Mononuclear cell (primary cell): ENCODE measurements around the gene ZBTB6. TPM values are rescaled to one million over a fixed set of nuclear protein-coding genes. Genes with fewer than 3 reads are reported as not detected.
"Not testable (repeated sequence)": the region's sequence is repeated elsewhere in the genome, so short reads cannot be mapped to it uniquely, and the experiment has no call there.

Source experiments
- H3K27me3 ChIP-seq: 2 replicates; pipeline ENCODE4 v1.6.0; 2011; ENCODE audit warnings: low read length, control low read depth; ENCODE audit not compliant: insufficient read depth
- H3K4me1 ChIP-seq: 2 replicates; pipeline ENCODE4 v1.5.1; 2011; ENCODE audit warnings: mild to moderate bottlenecking, low read length, control low read depth; ENCODE audit not compliant: insufficient read depth
- H3K4me3 ChIP-seq: 2 replicates; pipeline ENCODE4 v1.5.1; 2011; ENCODE audit warnings: mild to moderate bottlenecking, low read length, moderate library complexity
- H3K9me3 ChIP-seq: 2 replicates; pipeline ENCODE4 v1.5.1; 2011; ENCODE audit warnings: low read depth, mild to moderate bottlenecking, control low read depth, low read length
- total RNA-seq: library from RNA; depleted of rRNA; stranded (reverse); fragments of >200 nt; gene quantifications from one replicate; pipeline ENCODE4 v1.2.3, GENCODE V29; 2012

The ZBTB6 gene
- total RNA-seq, 1 donor: 11.2 TPM

- H3K4me3 ChIP-seq: no peak overlapping the region
- H3K4me1 ChIP-seq: peaks cover 14% of the 10 kb centered on the region
- no peaks in the 10 kb centered on the region for H3K27me3 ChIP-seq
- no peaks in the 10 kb centered on the region for H3K9me3 ChIP-seq
These were observed 15.2 kb downstream of the ZBTB6 start for GRCh38 chr9:122897969-122898368.

GRCh38 chr9:122888480-122888879 lies 24.6 kb downstream of the ZBTB6 start:
- no peak overlapping the region for H3K4me3 ChIP-seq
- no peaks in the 10 kb centered on the region for H3K9me3 ChIP-seq
- H3K4me1 ChIP-seq: no peaks in the 10 kb centered on the region

GRCh38 chr9:122883125-122883524 lies 30.0 kb downstream of the ZBTB6 start:
- Histone ChIP-seq H3K4me3 (no peak overlapping the region), H3K9me3 (no peaks in the 10 kb centered on the region), H3K27me3 (no peaks in the 10 kb centered on the region), H3K4me1 (no peaks in the 10 kb centered on the region)

More at GRCh38 chr9:122888480-122888879, 24.6 kb downstream of the ZBTB6 start:
- H3K27me3 ChIP-seq: no peaks in the 10 kb centered on the region

GRCh38 chr9:122879443-122879842 lies 33.7 kb downstream of the ZBTB6 start:
- H3K9me3 ChIP-seq: no peaks in the 10 kb centered on the region
- no peaks in the 10 kb centered on the region for H3K4me1 ChIP-seq
- no peak overlapping the region for H3K4me3 ChIP-seq
- no peaks in the 10 kb centered on the region for H3K27me3 ChIP-seq

- Histone ChIP-seq H3K4me1 (no peaks in the 10 kb centered on the region), H3K4me3 (no peak overlapping the region), H3K27me3 (no peaks in the 10 kb centered on the region), H3K9me3 (no peaks in the 10 kb centered on the region)
These were observed 37.6 kb downstream of the ZBTB6 start for GRCh38 chr9:122875523-122875922.

GRCh38 chr9:122867276-122867675 lies 45.8 kb downstream of the ZBTB6 start:
- not testable (repeated sequence) for H3K4me1 ChIP-seq, H3K27me3 ChIP-seq, H3K9me3 ChIP-seq, H3K4me3 ChIP-seq

GRCh38 chr9:122866079-122866478 lies 47.0 kb downstream of the ZBTB6 start:
- H3K9me3 ChIP-seq: no peaks in the 10 kb centered on the region
- no peak overlapping the region for H3K4me3 ChIP-seq
- no peaks in the 10 kb centered on the region for H3K27me3 ChIP-seq
- no peaks in the 10 kb centered on the region for H3K4me1 ChIP-seq

- no peaks in the 10 kb centered on the region for H3K9me3 ChIP-seq
- no peak overlapping the region for H3K4me3 ChIP-seq
- no peaks in the 10 kb centered on the region for H3K27me3 ChIP-seq
- no peaks in the 10 kb centered on the region for H3K4me1 ChIP-seq
These were observed 47.8 kb downstream of the ZBTB6 start for GRCh38 chr9:122865300-122865699.

- Histone ChIP-seq H3K27me3 (no peaks in the 10 kb centered on the region), H3K4me3 (no peak overlapping the region), H3K4me1 (no peaks in the 10 kb centered on the region), H3K9me3 (no peaks in the 10 kb centered on the region)
These were observed 49.7 kb downstream of the ZBTB6 start for GRCh38 chr9:122863407-122863806.

GRCh38 chr9:122860319-122861142 lies 52.6 kb downstream of the ZBTB6 start:
- no peak overlapping the region for H3K4me3 ChIP-seq
- H3K9me3 ChIP-seq: no peaks in the 10 kb centered on the region
- no peaks in the 10 kb centered on the region for H3K4me1 ChIP-seq
- H3K27me3 ChIP-seq: no peaks in the 10 kb centered on the region

Other genes with a start within 250 kb of the ZBTB6 start
- gene OR1L3, start 238.2 kb downstream of the ZBTB6 start, total RNA-seq: not detected
- gene OR1L4, start 189.3 kb downstream of the ZBTB6 start, total RNA-seq: not detected
- not detected for gene OR1L6, start 171.0 kb downstream of the ZBTB6 start, total RNA-seq
- gene OR5C1, start 124.4 kb downstream of the ZBTB6 start, total RNA-seq: not detected
- not detected for gene OR1K1, start 113.2 kb downstream of the ZBTB6 start, total RNA-seq
- gene PDCL, start 84.7 kb downstream of the ZBTB6 start, total RNA-seq: 23.8 TPM
- 90.0 TPM for gene RC3H2, start 8.0 kb downstream of the ZBTB6 start, total RNA-seq
- 7.5 TPM for gene ZBTB26, start 18.2 kb upstream of the ZBTB6 start, total RNA-seq
- gene RABGAP1, start 27.7 kb upstream of the ZBTB6 start, total RNA-seq: 33.8 TPM
- 3.1 TPM for gene GPR21, start 120.3 kb upstream of the ZBTB6 start, total RNA-seq